Activated CD4-positive, alpha-beta T cell treated with anti-CD3 and anti-CD28 coated beads, Interleukin-2, amount 50 U/mL, for 1 hour (primary cell): ENCODE data around the gene ATP5F1E.
"Not testable (repeated sequence)": the region's sequence is repeated elsewhere in the genome, so short reads cannot be mapped to it uniquely, and the experiment has no call there.

Experiments used
- DNase-seq: peaks from one replicate; pipeline ENCODE4 v3.0.0-alpha.2; 2020

ATP5F1E gene

DNA sequence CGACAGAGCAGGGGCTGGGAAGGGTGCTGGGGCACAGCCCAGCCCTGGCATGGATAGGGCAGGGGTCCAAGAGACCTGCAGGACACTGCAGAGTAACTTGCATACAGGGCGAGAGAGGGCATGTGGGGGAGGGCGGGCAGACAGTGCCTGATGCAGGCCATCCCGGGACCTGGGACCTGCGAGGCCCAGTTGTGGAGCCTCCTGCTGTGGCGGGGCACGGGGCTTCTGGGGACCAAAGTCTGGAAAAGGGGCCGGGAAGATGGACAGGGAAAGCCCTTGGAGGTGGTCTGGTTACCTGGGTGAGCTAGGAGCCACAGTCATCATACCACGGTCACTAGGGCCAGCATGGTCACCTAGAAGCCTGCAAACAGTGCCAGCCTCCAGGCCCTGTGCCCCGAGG, 13.3 kb downstream of the ATP5F1E start:
- DNase-seq, result no peak

DNA sequence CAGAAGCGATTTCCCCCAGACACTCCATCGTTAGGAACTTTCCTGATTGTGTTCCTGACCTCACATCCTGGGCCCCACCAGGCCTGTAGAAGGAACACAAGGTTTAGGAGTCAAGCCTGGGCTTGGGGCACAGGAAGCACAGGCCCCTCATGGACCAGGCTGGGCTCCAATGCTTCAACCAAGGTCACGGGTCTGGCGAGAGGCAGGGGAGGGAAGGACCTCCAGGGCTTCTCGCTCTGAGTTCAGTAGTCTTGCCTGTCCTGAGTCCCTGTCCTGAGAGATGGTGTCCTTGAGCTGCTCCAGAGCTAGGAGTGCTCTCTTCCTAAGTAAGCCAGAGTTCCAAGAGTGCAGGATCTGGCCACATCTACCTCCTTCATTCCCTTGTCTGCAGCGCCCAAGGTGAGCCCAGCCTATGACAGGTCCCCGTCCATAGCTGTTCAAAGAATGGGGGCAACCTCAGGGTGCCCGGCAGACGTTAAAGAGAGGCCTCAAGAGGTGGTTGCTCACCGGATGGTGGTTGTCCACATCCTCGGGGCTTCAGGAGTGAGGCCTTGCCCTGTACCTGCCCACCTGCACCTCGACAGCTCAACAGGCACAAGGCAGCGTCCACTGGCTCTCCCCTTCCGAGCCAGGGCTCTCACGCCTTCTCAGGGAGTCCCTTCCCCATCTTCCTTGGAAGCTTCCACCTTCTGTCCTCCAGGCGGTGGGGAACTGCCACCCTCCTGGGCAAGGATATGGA, 14.5 kb downstream of the ATP5F1E start:
- DNase-seq, result no peak

DNA sequence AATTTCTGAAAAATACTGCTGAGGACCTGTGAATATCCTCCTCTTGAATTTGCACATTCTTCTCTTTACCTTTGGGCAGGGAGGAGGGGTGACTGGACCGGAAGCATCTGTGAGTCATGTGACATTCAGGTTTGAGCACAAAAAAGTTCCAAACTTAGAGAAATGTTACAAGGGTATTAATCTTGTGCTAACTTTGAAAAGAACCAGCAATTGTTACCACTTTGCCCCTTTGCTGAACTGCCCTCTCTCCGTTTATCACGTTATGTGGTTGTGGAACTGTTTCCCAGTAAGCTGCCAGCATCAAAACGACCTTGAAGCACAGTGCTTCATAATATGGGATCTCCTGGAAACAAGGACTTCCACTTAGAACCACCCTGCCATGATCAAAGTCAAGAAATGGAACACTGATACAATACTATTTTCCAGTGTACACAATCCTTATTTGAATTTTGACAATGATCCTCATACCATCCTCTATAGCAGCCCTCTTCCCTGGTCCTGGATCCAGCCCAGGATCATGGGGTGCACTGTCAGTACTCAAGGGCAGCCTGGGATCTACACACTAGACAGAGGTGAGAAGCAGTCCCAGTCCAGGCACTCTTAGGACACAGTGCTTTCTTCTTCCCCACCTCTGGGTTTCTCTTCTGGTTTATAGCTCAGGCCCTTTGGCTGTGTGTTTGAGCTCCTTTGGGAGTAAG, 15.2 kb downstream of the ATP5F1E start:
- DNase-seq, result no peak

DNA sequence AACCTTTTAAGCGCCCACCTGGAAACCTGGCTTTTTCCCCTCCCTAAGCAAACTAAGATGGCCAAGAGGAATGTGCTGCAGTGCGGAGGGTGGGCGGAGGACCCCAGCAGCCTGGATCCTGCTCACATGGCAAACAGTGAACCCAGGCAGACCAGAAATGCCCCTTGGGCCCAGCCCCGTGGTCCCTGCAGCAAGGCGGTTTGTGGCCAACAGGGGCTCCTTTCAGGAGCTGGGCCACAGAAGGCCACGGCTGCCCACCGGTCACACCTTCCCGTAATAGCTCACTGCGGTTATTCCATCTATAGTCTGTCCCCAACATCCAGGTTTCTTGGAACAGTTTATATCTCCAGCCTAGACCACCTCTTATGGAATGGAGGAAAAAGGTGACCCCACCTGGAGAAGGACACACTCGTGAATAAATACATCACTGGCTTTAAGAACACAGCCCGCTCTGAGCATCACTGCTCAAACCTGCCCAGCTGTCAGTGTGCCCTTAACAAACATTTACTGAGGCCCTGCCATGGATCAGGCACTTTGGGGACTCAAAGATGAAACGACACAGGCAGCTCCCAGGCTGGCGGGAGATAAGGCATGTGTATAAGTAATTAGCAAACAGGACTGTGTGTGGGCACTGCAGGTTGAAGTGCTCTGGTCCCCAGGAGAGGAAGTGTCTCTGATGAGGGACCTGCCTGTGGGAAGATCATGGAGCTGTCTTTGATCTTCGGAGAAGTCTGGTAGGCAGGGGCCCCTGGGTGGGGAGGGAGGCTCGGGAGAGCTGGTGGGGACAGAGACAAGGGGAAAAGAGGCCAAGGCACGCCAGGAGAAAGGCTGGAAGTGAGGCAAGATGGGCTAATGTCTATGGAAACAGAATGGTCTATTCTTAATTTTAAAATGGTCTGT, 16.1 kb downstream of the ATP5F1E start:
- no peak for DNase-seq

DNA sequence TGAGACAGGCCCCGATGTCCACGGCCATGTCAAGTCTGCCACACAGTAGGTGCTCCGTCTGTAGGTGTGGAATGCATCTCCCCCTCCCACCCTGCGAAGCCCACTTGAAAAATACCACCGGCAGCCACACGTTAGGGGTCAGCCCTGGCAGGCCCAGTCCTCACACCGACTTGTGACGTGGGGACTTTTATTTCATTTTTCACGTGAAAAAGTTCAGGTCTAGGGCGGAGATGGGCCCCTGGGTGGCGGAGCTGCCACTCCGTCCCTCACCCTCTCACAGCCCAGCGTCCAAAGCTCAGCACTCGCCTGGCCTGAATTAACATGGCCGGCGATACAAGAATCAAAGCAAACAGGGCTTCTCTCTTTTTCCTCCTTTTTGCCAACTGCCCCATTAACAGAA, 16.7 kb downstream of the ATP5F1E start:
- DNase-seq, result no peak

DNA sequence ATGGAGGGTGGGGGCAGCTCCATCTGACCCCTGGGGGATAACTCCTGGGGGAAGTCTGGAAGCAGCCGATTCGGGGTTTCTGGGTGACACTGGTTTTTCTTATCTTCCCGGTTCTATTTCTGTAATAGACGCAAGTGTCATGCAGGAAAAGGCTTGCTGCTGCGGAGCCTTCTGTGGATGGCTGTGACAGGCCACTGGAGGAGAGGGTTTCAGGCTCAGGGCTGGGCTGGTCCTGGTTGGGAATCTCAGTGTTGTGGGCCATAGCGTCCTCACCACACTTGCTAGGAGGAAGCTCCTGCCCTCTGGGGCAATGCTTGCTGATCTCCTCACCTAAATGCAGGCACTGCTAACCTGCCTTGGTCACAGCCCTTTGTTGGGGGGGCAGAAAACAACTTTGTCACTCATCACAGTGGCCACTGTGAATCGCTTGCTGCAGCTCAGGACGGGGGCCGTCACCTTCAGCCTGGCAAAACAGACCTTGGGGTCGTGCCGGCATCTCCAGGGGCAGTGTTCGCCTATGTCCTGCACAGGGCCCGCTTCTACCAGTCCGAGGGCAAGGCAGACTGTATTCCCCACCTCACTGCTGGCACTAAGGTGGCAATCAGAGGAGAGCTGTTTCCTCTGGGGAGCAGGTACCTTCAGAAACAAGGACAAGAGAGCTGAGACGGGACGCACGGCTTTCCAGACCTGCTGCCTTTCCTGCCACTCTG, 17.3 kb downstream of the ATP5F1E start:
- no peak for DNase-seq

DNA sequence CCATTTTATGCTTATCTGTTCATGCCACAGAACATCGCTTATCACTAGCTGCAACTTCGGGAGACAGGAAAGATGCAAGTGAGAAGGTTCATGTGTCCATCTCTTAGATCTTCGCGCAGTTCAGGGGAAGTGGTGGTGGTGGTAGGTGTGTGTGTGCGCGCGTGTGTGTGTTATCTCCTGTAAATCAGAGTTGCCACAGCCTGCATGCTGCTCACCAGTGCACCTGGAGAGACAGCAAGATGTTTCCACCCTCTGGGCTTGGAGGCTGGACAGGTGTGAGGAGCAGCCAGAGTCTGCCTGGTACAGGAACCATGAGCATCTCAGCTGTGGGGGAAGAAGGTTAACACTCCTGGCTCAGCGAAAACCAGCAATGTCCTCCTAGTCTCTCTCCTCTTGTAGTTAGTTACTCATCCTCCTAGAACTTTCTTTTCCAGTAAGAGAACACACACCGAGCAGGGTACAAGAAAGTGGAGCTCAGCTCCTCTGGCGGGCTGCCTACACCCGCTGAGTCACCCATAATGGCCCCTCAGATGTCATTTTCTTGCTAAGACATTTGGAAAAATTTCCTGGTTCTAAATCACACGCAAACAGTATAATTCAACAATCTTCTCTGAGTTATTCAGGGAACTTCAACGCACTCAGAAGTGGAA, 18.1 kb downstream of the ATP5F1E start:
- DNase-seq, result no peak

DNA sequence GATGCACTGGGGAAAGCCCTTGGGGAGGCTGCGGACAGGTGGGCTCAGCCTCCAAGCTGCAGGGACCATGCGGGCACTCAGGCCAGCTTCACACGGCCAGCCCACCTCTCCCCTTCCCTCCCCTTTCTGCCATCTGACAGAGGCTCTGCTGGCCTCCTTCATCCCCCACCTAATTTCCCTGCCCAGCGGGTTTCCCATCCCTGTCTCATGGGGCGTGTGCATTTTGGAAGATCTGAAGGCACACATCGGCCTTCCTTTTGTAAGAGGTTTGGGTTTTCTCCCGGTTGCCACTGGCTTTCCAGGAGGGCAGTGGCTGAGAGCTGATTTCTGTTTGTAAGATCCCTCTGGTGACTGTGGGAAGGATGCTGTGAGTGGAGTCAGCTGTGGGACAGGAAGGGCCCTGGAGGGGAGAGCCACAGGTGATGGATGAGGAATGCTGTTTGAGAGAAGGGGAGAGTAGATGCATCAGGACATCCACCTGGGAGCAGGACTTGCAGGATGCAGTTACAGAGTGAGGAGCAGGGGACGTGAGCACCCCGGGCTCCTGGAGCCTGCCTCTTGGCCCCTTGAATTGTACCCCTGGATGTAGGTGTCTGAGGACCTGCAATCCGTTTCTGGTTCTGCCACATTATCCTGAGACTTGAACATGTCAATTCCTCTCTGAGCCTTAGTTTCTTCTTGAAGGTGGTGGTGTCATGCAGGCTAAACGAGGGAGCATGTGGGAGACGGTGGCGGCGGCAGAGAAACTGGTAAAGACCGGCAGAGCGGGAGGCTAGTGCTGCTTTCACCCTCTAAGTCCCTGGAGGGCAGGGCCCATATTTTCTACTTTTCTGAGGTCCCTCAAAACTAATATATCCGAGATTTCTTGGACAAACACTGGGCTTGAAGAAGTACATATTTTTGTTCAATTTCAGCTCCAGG, 18.8 kb downstream of the ATP5F1E start:
- no peak for DNase-seq

DNA sequence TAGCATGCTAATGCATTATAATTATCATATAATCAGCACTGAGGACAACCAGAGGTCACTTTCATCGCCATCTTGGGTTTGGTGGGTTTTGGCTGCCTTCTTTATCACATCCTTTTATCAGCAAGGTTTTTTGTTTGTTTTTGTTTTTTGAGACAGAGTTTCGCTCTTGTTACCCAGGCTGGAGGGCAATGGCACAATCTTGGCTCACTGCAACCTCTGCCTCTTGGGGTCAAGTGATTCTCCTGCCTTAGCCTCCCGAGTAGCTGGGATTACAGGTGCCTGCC, 20.3 kb downstream of the ATP5F1E start:
- DNase-seq, result not testable (repeated sequence)

DNA sequence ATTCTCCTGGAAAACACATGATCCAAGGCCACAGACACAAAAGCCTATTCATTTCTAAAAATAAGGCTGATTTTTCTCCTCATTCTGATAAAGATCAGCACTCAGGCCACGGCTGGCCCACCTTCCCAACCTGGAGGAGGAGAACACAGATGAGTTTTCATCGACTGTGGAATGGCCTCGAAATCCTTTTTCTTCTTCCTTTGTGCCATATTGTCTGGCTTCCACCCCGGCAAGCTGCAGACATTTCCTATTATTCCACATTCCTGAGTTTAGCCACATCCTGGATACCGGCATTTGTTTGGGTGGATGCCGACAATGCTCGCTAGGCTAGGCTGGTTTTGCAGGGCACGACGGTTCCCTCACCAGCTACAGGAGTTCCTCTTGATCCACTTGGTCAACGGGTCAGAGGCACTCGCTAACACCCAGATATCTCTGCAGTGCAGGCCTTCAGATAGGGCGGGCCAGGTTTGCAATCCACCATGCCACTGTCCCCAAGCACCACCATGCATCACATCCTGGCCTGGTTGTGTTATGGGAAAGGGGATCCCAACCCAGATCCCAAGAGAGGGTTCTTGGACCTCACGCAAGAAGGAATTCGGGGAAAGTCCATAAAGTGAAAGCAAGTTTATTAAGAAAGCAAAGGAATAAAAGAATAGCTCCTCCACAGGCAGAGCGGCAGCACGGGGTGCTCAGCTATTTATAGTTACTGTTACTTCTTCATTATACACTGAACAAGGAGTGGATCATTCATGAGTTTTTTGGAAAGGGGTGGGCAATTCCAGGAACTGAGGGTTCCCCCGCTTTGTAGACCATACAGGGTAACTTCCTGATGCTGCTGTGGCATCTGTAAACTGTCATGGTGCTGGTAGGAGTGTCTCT, 20.9 kb downstream of the ATP5F1E start:
- DNase-seq, result no peak

DNA sequence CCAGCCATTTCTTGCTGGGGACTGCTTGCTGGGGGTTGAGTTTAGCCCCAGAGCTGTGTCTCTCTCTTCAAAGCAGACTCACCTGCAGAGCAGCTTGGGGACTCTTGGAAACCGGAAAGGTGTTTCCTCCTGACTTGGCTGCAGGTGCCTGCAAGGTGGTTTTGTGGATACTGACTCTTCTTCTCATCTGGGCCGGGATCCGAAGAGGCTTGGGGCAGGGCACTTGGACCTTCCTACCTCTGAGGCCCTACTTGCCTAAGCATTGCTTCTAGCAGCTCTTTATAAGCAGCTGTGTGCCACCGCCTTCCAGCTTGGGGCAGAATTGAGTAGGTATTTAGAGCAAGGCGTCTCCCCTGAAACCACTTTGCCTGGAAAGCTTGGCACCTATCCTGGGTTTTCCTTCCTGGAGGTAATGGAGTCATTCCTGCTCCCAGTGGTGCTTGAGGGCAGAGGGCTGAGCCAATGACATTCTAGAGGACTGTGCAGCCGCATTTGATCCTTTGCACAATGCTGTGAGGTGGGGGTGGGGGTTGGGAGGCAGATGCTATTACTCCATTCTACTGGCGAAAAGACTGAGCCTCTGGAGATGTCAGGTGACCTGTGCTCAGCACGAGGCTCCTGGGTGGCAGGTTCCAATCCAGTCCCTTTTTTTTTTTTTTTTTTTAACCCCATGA, 21.7 kb downstream of the ATP5F1E start:
- DNase-seq, result no peak

DNA sequence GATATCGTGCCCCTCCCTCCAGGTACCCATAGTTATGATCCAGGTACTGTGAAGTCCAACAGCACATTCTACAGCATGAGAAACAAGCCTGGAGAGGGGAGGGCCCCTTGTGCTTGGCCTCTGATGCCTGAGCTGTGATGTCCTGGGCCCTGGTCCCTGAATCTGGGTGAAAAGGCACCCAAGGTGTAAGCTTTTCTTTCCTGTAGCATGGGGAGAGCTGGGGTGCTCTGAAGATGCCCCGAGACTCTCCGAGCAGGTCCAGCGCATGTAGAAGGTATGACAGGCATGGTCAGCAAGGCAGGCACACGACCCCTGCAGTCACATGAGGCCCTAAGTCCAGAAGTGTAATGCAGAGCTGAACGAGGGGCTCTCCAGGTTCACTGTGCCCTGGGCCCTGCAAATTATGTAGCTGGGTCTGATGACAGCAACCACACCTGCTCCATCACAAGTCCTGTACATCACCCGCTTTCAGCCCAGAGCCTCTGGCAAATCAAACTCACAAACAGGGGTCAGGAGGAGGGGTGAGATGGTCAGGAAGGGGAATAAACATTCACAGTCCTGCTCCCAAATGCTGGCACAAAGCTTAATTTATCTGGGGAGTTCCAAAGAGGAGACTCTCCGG, 23.3 kb downstream of the ATP5F1E start:
- no peak for DNase-seq

DNA sequence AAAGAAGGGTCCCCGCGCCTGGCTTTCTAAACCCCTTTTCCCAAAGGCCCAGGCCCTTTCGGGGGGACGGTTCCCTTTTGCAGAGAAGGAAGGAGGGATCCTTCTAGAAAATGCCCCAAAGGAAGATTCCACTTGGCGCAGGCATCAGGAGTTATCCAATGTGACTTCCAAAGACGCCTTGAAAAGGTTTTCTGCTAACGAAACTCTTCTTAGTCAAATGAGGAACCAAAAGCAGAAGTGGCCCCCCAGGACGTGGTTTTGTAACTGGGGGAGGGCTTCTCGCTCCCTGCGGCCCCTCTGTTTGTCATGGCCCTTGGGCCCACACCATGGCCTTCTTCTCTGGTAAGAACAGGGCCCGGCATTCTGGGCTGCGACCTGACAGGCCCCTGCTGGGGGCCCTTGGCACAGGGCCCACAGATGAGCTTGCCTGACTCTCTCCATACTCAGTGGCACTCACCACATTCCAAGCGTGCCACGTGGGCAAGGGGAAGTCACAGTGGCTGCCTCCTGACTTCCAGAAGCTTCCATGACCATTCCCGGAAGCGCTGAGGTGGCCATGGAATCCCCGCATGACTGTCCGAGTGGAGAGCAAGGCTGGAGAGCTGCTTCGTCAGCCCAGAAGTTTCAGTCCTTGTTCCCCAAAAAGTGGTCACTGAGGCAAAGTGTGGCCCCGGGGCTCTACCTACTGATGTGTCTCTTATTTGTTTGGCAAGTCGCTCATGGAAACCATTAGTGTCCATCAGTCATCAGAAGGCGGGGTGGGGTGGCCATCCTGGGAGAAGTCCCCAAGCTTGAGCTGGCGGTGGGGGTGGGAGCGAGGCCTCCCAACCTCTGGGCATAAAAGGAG, 24.2 kb downstream of the ATP5F1E start:
- DNase-seq, result no peak

DNA sequence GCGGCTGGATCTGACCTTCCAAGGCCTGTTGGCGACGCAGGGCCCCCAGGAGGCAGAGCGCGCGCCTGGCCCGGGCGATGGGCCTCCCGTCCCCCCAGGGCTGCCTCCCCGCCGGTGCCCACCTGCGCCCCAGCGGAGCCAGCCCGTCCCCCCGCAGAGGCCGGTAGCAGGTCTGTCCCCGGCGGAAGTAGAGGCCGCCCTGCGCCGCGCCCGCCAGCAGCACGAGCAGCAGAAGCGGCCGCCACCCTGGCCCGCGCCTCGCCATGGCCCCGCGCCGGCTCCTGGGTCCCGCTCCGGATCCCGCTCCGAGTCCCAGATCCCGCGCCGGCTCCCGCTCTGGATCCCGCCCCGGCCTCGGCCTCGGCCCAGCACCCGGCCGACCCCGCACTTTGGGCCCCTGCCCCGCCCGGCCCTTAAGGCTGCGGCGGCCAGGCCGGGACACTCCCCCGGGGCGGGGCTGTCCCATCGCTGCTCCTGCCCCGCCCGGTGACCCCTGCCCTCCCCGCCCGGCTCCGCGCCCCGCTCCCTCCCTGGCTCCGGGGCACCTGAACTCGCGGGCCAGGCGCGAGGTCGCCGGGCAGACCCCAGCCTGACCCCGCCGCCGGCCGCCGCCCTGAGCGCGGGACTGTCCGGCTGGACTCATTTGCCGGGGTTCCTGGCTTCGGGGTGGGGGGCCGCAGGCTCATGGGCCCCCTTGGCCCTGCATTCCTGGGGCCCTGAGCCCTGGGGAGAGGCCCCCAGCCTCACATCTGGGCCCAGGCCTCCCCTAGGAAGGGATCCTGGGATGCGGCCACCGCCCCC, 25.1 kb downstream of the ATP5F1E start, which contains the start of gene CTSZ:
Gene CTSZ (minus strand): TSS at position 391 of the 801 bp plus-strand sequence. CDS start 126 bp downstream, at position 265.
- peak; percentile 23 for DNase-seq

DNA sequence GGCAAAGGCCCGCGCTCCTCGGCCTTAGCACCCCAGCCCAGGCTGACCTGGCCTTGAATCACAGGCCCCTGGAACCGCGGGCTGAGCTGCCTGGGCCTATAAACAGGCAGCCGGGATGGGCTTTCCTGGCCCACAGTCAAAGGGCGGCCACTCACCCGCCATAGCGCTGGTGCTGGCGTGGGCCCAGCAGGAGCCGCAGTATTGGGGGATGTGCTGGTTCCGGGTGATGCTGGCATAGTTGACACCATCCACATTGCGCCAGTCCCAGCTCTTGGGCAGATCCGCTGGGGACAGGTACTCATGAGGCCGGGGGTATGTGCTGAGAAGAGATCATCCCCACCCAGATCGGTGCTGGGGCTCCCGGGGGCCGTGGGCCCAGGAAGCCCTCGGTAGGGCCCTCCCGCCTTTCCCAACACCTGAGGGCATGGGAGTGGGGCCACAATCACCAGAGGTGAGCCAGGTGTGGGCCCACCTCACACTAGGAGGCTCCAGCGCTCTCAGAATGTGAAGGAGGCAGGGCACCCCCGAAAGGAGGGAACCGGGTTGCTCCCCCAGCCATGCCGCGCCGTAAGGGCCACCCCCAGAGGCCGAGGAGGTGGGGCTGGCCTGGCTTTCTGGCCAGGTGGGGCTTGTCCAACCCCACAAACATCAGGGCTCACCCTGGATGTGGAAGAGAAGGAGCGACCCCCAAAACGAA, 25.8 kb downstream of the ATP5F1E start:
- DNase-seq, result no peak

DNA sequence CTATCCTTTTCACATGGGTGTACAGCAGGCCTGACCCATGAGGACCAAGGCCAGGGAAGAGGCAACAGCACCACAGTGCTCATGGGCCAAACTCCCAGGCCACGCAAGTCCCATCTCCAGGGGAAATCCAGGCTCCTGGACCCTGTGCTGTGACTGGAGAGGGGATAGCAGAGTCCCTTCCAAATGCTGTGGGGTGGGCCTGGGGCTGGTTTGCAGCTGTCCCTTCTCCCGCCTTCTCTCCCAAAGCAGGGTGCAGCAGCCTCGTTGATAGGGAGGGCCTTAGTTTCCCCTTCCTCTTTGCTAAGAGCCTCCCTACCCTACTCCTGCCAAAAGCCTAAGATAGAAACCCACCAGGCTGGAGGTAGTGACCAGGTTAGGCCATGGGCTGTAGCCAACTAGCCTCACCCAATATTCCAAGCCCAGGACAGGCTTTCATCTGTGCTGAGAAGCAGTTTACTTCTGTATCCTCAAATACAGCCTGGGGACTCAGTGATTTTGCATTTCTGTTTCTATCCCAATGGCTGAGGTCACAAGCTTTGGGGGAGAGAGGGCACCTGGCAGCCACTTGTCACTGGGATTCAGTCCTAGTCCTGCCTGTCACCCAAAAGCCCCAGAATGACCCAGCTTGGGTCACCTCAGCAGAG, 26.5 kb downstream of the ATP5F1E start:
- DNase-seq, result no peak
